Adrenal gland (tissue), 5 donors: ENCODE data around the gene ORAI2.

Experiments used
- CTCF ChIP-seq, 6 experiments: fragments of 450-650 bp in 4 of 6; fragments of 200-600 bp in 2 of 6; sonication (generic) in 1 of 6; IDR thresholded peaks; 1 replicate in 5 of 6; 2 replicates in 1 of 6; pipeline versions ENCODE4 v1.5.1 to v1.8.0; 2016 to 2021; ENCODE audit warnings: antibody characterized with exemption in 6 of 6, mild to moderate bottlenecking in 2 of 6, moderate library complexity in 1 of 6
- POLR2A ChIP-seq, 2 donors: fragments of 450-650 bp; IDR thresholded peaks; one replicate each; pipeline ENCODE4 v1.6.1; 2017; ENCODE audit warnings: antibody characterized with exemption in 2 of 2, mild to moderate bottlenecking in 2 of 2, moderate library complexity in 1 of 2
- donor health status: DM: no; HTN: no; CAD: no.

DNA sequence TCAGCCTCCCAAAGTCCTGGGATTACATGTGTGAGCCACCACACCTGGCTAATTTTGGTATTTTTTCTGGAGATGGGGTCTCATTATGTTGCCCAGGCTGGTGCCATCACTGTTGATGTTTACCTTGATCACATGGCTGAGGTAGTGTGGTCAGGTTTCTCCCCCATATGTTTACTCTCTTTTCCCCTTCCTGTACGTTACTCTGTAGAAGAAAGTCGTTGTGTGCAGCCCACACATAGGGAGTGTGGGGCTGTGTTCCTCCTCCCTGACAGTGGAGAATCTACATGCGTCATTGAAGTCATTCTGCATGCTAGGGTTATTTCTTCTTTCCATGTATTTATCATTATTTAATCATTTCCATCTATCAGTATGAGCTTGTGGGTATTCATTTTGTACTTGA lies 16.3 kb upstream of the ORAI2 start:
- TF ChIP-seq CTCF (IDR thresholded peaks at IDR 0.05) (no peak), POLR2A (IDR thresholded peaks at IDR 0.05) (no peak)
